Measurements from ENCODE around the gene DOCK3. TPM values are rescaled to one million over a fixed set of nuclear protein-coding genes. Genes with fewer than 3 reads are reported as not detected.
"Not testable (repeated sequence)": the region's sequence is repeated elsewhere in the genome, so short reads cannot be mapped to it uniquely, and the experiment has no call there.

Gene DOCK3
- total and polyA plus RNA-seq, 2 donors: 0.66 to 1.7 TPM

GRCh38 chr3:50743643-50744042 is 68.9 kb downstream of the DOCK3 start:
- H3K4me1 ChIP-seq (ENCODE audit: insufficient read depth): no peaks in the 10 kb centered on the region
- 69% methylated on average over 1 of the region's 1 CpG for WGBS

GRCh38 chr3:50749822-50750221 is 75.1 kb downstream of the DOCK3 start:
- WGBS: 61% methylated on average over 5 of the region's 5 CpGs
- H3K4me1 ChIP-seq (ENCODE audit: insufficient read depth): no peaks in the 10 kb centered on the region
- no peak for DNase-seq (ENCODE audit: extremely low spot score)
- no peaks in the 10 kb centered on the region for H3K36me3 ChIP-seq (ENCODE audit: insufficient read depth)
- no peak overlapping the region for H3K27ac ChIP-seq (ENCODE audit: low read depth)
- no peak overlapping the region for H3K4me3 ChIP-seq (ENCODE audit: low read depth, low read length)

More at GRCh38 chr3:50743643-50744042, 68.9 kb downstream of the DOCK3 start:
- H3K36me3 ChIP-seq (ENCODE audit: insufficient read depth): no peaks in the 10 kb centered on the region
- no peak for DNase-seq (ENCODE audit: extremely low spot score)
- H3K4me3 ChIP-seq (ENCODE audit: low read depth, low read length): no peak overlapping the region
- H3K27ac ChIP-seq (ENCODE audit: low read depth): no peak overlapping the region

- WGBS: 93% methylated on average over 5 of the region's 5 CpGs
- DNase-seq (ENCODE audit: extremely low spot score): no peak
- Histone ChIP-seq H3K27ac (ENCODE audit: low read depth) (no peak overlapping the region), H3K4me3 (ENCODE audit: low read depth, low read length) (no peak overlapping the region), H3K4me1 (ENCODE audit: insufficient read depth) (no peaks in the 10 kb centered on the region), H3K36me3 (ENCODE audit: insufficient read depth) (no peaks in the 10 kb centered on the region)
Measured at GRCh38 chr3:50759015-50759414, 84.3 kb downstream of the DOCK3 start.

- WGBS: 70% methylated on average over 1 of the region's 1 CpG
- no peaks in the 10 kb centered on the region for H3K36me3 ChIP-seq (ENCODE audit: insufficient read depth)
- no peak for DNase-seq (ENCODE audit: extremely low spot score)
- H3K4me1 ChIP-seq (ENCODE audit: insufficient read depth): no peaks in the 10 kb centered on the region
- no peak overlapping the region for H3K4me3 ChIP-seq (ENCODE audit: low read depth, low read length)
- no peak overlapping the region for H3K27ac ChIP-seq (ENCODE audit: low read depth)
Measured at GRCh38 chr3:50777680-50778079, 103.0 kb downstream of the DOCK3 start.

GRCh38 chr3:50781766-50782165 is 107.0 kb downstream of the DOCK3 start:
- WGBS: 95% methylated on average over 3 of the region's 3 CpGs

GRCh38 chr3:50786631-50787030 is 111.9 kb downstream of the DOCK3 start:
- Histone ChIP-seq H3K4me3 (ENCODE audit: low read depth, low read length) (no peak overlapping the region), H3K27ac (ENCODE audit: low read depth) (no peak overlapping the region), H3K4me1 (ENCODE audit: insufficient read depth) (no peaks in the 10 kb centered on the region), H3K36me3 (ENCODE audit: insufficient read depth) (no peaks in the 10 kb centered on the region)
- no peak for DNase-seq (ENCODE audit: extremely low spot score)
- 83% methylated on average over 5 of the region's 5 CpGs for WGBS

More at GRCh38 chr3:50781766-50782165, 107.0 kb downstream of the DOCK3 start:
- not testable (repeated sequence) for DNase-seq (ENCODE audit: extremely low spot score); H3K4me3 ChIP-seq (ENCODE audit: low read depth, low read length); H3K4me1 ChIP-seq (ENCODE audit: insufficient read depth); H3K36me3 ChIP-seq (ENCODE audit: insufficient read depth); H3K27ac ChIP-seq (ENCODE audit: low read depth)

GRCh38 chr3:50790894-50791293 is 116.2 kb downstream of the DOCK3 start:
- H3K27ac ChIP-seq (ENCODE audit: low read depth); H3K4me3 ChIP-seq (ENCODE audit: low read depth, low read length); H3K36me3 ChIP-seq (ENCODE audit: insufficient read depth); DNase-seq (ENCODE audit: extremely low spot score); H3K4me1 ChIP-seq (ENCODE audit: insufficient read depth): not testable (repeated sequence)
- WGBS: 85% methylated on average over 3 of the region's 3 CpGs

- Histone ChIP-seq H3K4me1 (ENCODE audit: insufficient read depth) (no peaks in the 10 kb centered on the region), H3K27ac (ENCODE audit: low read depth) (no peak overlapping the region), H3K36me3 (ENCODE audit: insufficient read depth) (no peaks in the 10 kb centered on the region), H3K4me3 (ENCODE audit: low read depth, low read length) (no peak overlapping the region)
- 76% methylated on average over 4 of the region's 4 CpGs for WGBS
- no peak for DNase-seq (ENCODE audit: extremely low spot score)
Measured at GRCh38 chr3:50792568-50792967, 117.8 kb downstream of the DOCK3 start.

- H3K27ac ChIP-seq (ENCODE audit: low read depth); H3K4me1 ChIP-seq (ENCODE audit: insufficient read depth); H3K4me3 ChIP-seq (ENCODE audit: low read depth, low read length); H3K36me3 ChIP-seq (ENCODE audit: insufficient read depth); DNase-seq (ENCODE audit: extremely low spot score): not testable (repeated sequence)
- 96% methylated on average over 27 of the region's 27 CpGs for WGBS
Measured at GRCh38 chr3:50803805-50804204, 129.1 kb downstream of the DOCK3 start.

GRCh38 chr3:50804376-50804775 is 129.6 kb downstream of the DOCK3 start:
- not testable (repeated sequence) for H3K27ac ChIP-seq (ENCODE audit: low read depth); H3K36me3 ChIP-seq (ENCODE audit: insufficient read depth); H3K4me3 ChIP-seq (ENCODE audit: low read depth, low read length); H3K4me1 ChIP-seq (ENCODE audit: insufficient read depth); DNase-seq (ENCODE audit: extremely low spot score)
- WGBS: 96% methylated on average over 19 of the region's 20 CpGs

GRCh38 chr3:50805321-50805720 is 130.6 kb downstream of the DOCK3 start:
- DNase-seq (ENCODE audit: extremely low spot score): no peak
- no peak overlapping the region for H3K27ac ChIP-seq (ENCODE audit: low read depth)
- H3K4me3 ChIP-seq (ENCODE audit: low read depth, low read length): no peak overlapping the region
- no peaks in the 10 kb centered on the region for H3K36me3 ChIP-seq (ENCODE audit: insufficient read depth)
- 86% methylated on average over 3 of the region's 3 CpGs for WGBS
- H3K4me1 ChIP-seq (ENCODE audit: insufficient read depth): no peaks in the 10 kb centered on the region

GRCh38 chr3:50806031-50806430 is 131.3 kb downstream of the DOCK3 start:
- WGBS: 81% methylated on average over 1 of the region's 1 CpG
- DNase-seq (ENCODE audit: extremely low spot score): no peak

GRCh38 chr3:50806806-50807205 is 132.1 kb downstream of the DOCK3 start:
- Histone ChIP-seq H3K4me3 (ENCODE audit: low read depth, low read length) (no peak overlapping the region), H3K36me3 (ENCODE audit: insufficient read depth) (no peaks in the 10 kb centered on the region), H3K4me1 (ENCODE audit: insufficient read depth) (no peaks in the 10 kb centered on the region), H3K27ac (ENCODE audit: low read depth) (no peak overlapping the region)
- 56% methylated on average over 4 of the region's 4 CpGs for WGBS
- DNase-seq (ENCODE audit: extremely low spot score): no peak

More at GRCh38 chr3:50806031-50806430, 131.3 kb downstream of the DOCK3 start:
- Histone ChIP-seq H3K4me3 (ENCODE audit: low read depth, low read length) (no peak overlapping the region), H3K4me1 (ENCODE audit: insufficient read depth) (no peaks in the 10 kb centered on the region), H3K36me3 (ENCODE audit: insufficient read depth) (no peaks in the 10 kb centered on the region), H3K27ac (ENCODE audit: low read depth) (no peak overlapping the region)

- Histone ChIP-seq H3K27ac (ENCODE audit: low read depth) (no peak overlapping the region), H3K4me3 (ENCODE audit: low read depth, low read length) (no peak overlapping the region), H3K4me1 (ENCODE audit: insufficient read depth) (no peaks in the 10 kb centered on the region), H3K36me3 (ENCODE audit: insufficient read depth) (no peaks in the 10 kb centered on the region)
- WGBS: 78% methylated on average over 2 of the region's 2 CpGs
- no peak for DNase-seq (ENCODE audit: extremely low spot score)
Measured at GRCh38 chr3:50807266-50807665, 132.5 kb downstream of the DOCK3 start.

GRCh38 chr3:50811893-50812292 is 137.2 kb downstream of the DOCK3 start:
- Histone ChIP-seq H3K27ac (ENCODE audit: low read depth) (no peak overlapping the region), H3K4me1 (ENCODE audit: insufficient read depth) (no peaks in the 10 kb centered on the region)
- 76% methylated on average over 5 of the region's 5 CpGs for WGBS

More at GRCh38 chr3:50811893-50812292, 137.2 kb downstream of the DOCK3 start:
- no peak overlapping the region for H3K4me3 ChIP-seq (ENCODE audit: low read depth, low read length)
- no peak for DNase-seq (ENCODE audit: extremely low spot score)
- no peaks in the 10 kb centered on the region for H3K36me3 ChIP-seq (ENCODE audit: insufficient read depth)

Measured in urinary bladder (tissue), 4 donors.